NB4 (cell line): ENCODE data around the gene MROH8.

Experiments used
- CTCF ChIP-seq: IDR thresholded peaks from one replicate; pipeline ENCODE4 v1.5.1; 2012; ENCODE audit warnings: low read depth, low read length
- MAX ChIP-seq: IDR thresholded peaks from 2 replicates; pipeline ENCODE4 v1.6.1; 2011; ENCODE audit warnings: low read depth, low read length
- POLR2A ChIP-seq: IDR thresholded peaks from 2 replicates; pipeline ENCODE4 v1.6.1; 2011; ENCODE audit warnings: mild to moderate bottlenecking; ENCODE audit not compliant: insufficient read length; ENCODE audit errors: extremely low read depth

- TF ChIP-seq POLR2A (no peak), CTCF (no peak), MAX (no peak)
These were observed 11.2 kb upstream of the MROH8 start for GRCh38 chr20:37190354-37191112.
